ACC112 (cell line): ENCODE measurements around the gene SLC2A5.

Source experiments
- H2AFZ ChIP-seq: fragments of 200-600 bp; sonication (generic); one replicate; pipeline ENCODE4 v1.6.0; 2017; ENCODE audit warnings: antibody characterized with exemption, low read length; ENCODE audit not compliant: unreplicated experiment
- H3K27ac ChIP-seq: fragments of 200-600 bp; sonication (generic); 2 replicates; pipeline ENCODE4 v1.5.1; 2014; ENCODE audit warnings: low read depth, mild to moderate bottlenecking, antibody characterized with exemption, low read length, moderate library complexity
- H3K27me3 ChIP-seq: fragments of 200-600 bp; sonication (generic); 2 replicates; pipeline ENCODE4 v1.6.1; 2014; ENCODE audit warnings: mild to moderate bottlenecking, antibody characterized with exemption, low read length, moderate library complexity, mixed read lengths; ENCODE audit not compliant: insufficient read depth
- H3K36me3 ChIP-seq: fragments of 200-600 bp; sonication (generic); 2 replicates; pipeline ENCODE4 v1.6.1; 2016; ENCODE audit warnings: mild to moderate bottlenecking, antibody characterized with exemption, low read length, moderate library complexity, mixed read lengths; ENCODE audit not compliant: insufficient read depth
- H3K4me1 ChIP-seq: fragments of 200-600 bp; sonication (generic); one replicate; pipeline ENCODE4 v1.6.1; 2016; ENCODE audit warnings: low read length, mixed read lengths; ENCODE audit not compliant: insufficient read depth, unreplicated experiment, control insufficient read depth
- H3K4me3 ChIP-seq: fragments of 200-600 bp; sonication (generic); 2 replicates; pipeline ENCODE4 v1.5.1; 2014; ENCODE audit warnings: mild to moderate bottlenecking, low read depth, low read length
- H3K79me2 ChIP-seq: fragments of 200-600 bp; sonication (generic); one replicate; pipeline ENCODE4 v1.6.0; 2016; ENCODE audit warnings: low read length; ENCODE audit not compliant: control insufficient read depth, unreplicated experiment, insufficient read depth

Gene SLC2A5

GRCh38 chr1:9018333-9018732 lies 51.1 kb downstream of the SLC2A5 start:
- Histone ChIP-seq H3K79me2 (no peaks in the 10 kb centered on the region), H3K36me3 (no peaks in the 10 kb centered on the region), H3K4me3 (no peak overlapping the region), H3K27me3 (no peaks in the 10 kb centered on the region), H3K4me1 (no peaks in the 10 kb centered on the region), H3K27ac (no peak overlapping the region), H2AFZ (no peak overlapping the region)

GRCh38 chr1:9016455-9016854 lies 53.0 kb downstream of the SLC2A5 start:
- Histone ChIP-seq H3K4me1 (peaks cover 4% of the 10 kb centered on the region), H3K27ac (no peak overlapping the region), H3K4me3 (no peak overlapping the region)

GRCh38 chr1:9014475-9015375 lies 54.7 kb downstream of the SLC2A5 start:
- Histone ChIP-seq H3K4me3 (no peak overlapping the region), H2AFZ (no peak overlapping the region), H3K27ac (no peak overlapping the region), H3K27me3 (no peaks in the 10 kb centered on the region), H3K79me2 (no peaks in the 10 kb centered on the region), H3K4me1 (peaks cover 4% of the 10 kb centered on the region), H3K36me3 (no peaks in the 10 kb centered on the region)

More at GRCh38 chr1:9016455-9016854, 53.0 kb downstream of the SLC2A5 start:
- no peaks in the 10 kb centered on the region for H3K36me3 ChIP-seq
- H3K27me3 ChIP-seq, result no peaks in the 10 kb centered on the region
- no peaks in the 10 kb centered on the region for H3K79me2 ChIP-seq
- no peak overlapping the region for H2AFZ ChIP-seq

- H2AFZ ChIP-seq, result no peak overlapping the region
- no peaks in the 10 kb centered on the region for H3K36me3 ChIP-seq
- H3K27me3 ChIP-seq, result no peaks in the 10 kb centered on the region
- no peak overlapping the region for H3K4me3 ChIP-seq
- H3K79me2 ChIP-seq, result no peaks in the 10 kb centered on the region
- peaks cover 4% of the 10 kb centered on the region for H3K4me1 ChIP-seq
- H3K27ac ChIP-seq, result no peak overlapping the region
Observed at GRCh38 chr1:9013819-9014218, 55.6 kb downstream of the SLC2A5 start.

- Histone ChIP-seq H2AFZ (no peak overlapping the region), H3K4me3 (no peak overlapping the region), H3K79me2 (no peaks in the 10 kb centered on the region), H3K36me3 (no peaks in the 10 kb centered on the region), H3K27ac (no peak overlapping the region), H3K4me1 (peaks cover 4% of the 10 kb centered on the region), H3K27me3 (no peaks in the 10 kb centered on the region)
Observed at GRCh38 chr1:9010781-9011323, 58.6 kb downstream of the SLC2A5 start.

- Histone ChIP-seq H3K27ac (no peak overlapping the region), H3K27me3 (no peaks in the 10 kb centered on the region), H3K79me2 (no peaks in the 10 kb centered on the region), H3K4me3 (no peak overlapping the region), H3K36me3 (no peaks in the 10 kb centered on the region), H3K4me1 (peaks cover 4% of the 10 kb centered on the region), H2AFZ (no peak overlapping the region)
Observed at GRCh38 chr1:9009438-9010370, 59.7 kb downstream of the SLC2A5 start.

GRCh38 chr1:9008236-9008635 lies 61.2 kb downstream of the SLC2A5 start:
- H3K4me1 ChIP-seq, result peaks cover 4% of the 10 kb centered on the region
- H3K27ac ChIP-seq, result no peak overlapping the region
- no peak overlapping the region for H3K4me3 ChIP-seq
- no peaks in the 10 kb centered on the region for H3K36me3 ChIP-seq
- no peak overlapping the region for H2AFZ ChIP-seq
- no peaks in the 10 kb centered on the region for H3K79me2 ChIP-seq
- no peaks in the 10 kb centered on the region for H3K27me3 ChIP-seq

- Histone ChIP-seq H3K36me3 (no peaks in the 10 kb centered on the region), H3K4me1 (peaks cover 2% of the 10 kb centered on the region), H2AFZ (no peak overlapping the region), H3K79me2 (no peaks in the 10 kb centered on the region), H3K27ac (no peak overlapping the region), H3K4me3 (no peak overlapping the region), H3K27me3 (no peaks in the 10 kb centered on the region)
Observed at GRCh38 chr1:9006956-9007615, 62.3 kb downstream of the SLC2A5 start.

- H3K4me1 ChIP-seq, result no peaks in the 10 kb centered on the region
- no peaks in the 10 kb centered on the region for H3K79me2 ChIP-seq
- H3K27ac ChIP-seq, result no peak overlapping the region
- H3K4me3 ChIP-seq, result no peak overlapping the region
- H3K27me3 ChIP-seq, result no peaks in the 10 kb centered on the region
- no peaks in the 10 kb centered on the region for H3K36me3 ChIP-seq
- no peak overlapping the region for H2AFZ ChIP-seq
Observed at GRCh38 chr1:9005395-9005708, 64.1 kb downstream of the SLC2A5 start.

- Histone ChIP-seq H3K4me3 (no peak overlapping the region), H3K27ac (no peak overlapping the region), H3K36me3 (no peaks in the 10 kb centered on the region), H3K79me2 (no peaks in the 10 kb centered on the region), H3K4me1 (no peaks in the 10 kb centered on the region), H3K27me3 (no peaks in the 10 kb centered on the region), H2AFZ (no peak overlapping the region)
Observed at GRCh38 chr1:9004700-9005394, 64.6 kb downstream of the SLC2A5 start.
